Measurements from ENCODE around the gene OXCT1.

- no peak for TF ChIP-seq CTCF (IDR thresholded peaks at IDR 0.05)
- TF ChIP-seq EZH2 (IDR thresholded peaks at IDR 0.05): no peak
- TF ChIP-seq EZH2phosphoT487 (IDR thresholded peaks at IDR 0.05): no peak
These were observed 30.0 kb downstream of the OXCT1 start for GRCh38 chr5:41840251-41840650.
